Measurements from ENCODE around the gene ST3GAL4.

- TF ChIP-seq POLR2AphosphoS5 (IDR thresholded peaks at IDR 0.05; ENCODE audit: low read depth, low read length) (peak; percentile 80), SIN3A (IDR thresholded peaks at IDR 0.05; ENCODE audit: borderline replicate concordance, insufficient read depth, low read length) (0 out of 2 replicates have a peak, but pooled peaks have one; percentile 70), FOXP2 (optimal IDR thresholded peaks at IDR 0.05; ENCODE audit: borderline replicate concordance, extremely low read depth, extremely low read length, insufficient read depth) (no peak)
These were observed at the start of gene ST3GAL4 for GRCh38 chr11:126355324-126355925.

Measured in PFSK-1 (cell line).